NCI-H2107 (cell line): ENCODE measurements around the gene FNDC5.

ENCODE experiments used
- DNase-seq: peaks from one replicate; lab custom pipeline; 2025; lab: John Stamatoyannopoulos, UW

Gene FNDC5

GRCh38 chr1:32897082-32898049 lies 26.7 kb upstream of the FNDC5 start:
- no peak for DNase-seq

GRCh38 chr1:32896451-32896850 lies 25.7 kb upstream of the FNDC5 start:
- no peak for DNase-seq

GRCh38 chr1:32895325-32896215 lies 24.9 kb upstream of the FNDC5 start:
- no peak for DNase-seq

- DNase-seq: no peak
Measured at GRCh38 chr1:32894681-32895080, 24.0 kb upstream of the FNDC5 start.

- no peak for DNase-seq
Measured at GRCh38 chr1:32894019-32894600, 23.4 kb upstream of the FNDC5 start.

- DNase-seq: no peak
Measured at GRCh38 chr1:32893198-32894018, 22.7 kb upstream of the FNDC5 start.

GRCh38 chr1:32892368-32893197 lies 21.9 kb upstream of the FNDC5 start:
- no peak for DNase-seq

- DNase-seq: no peak
Measured at GRCh38 chr1:32891630-32892029, 20.9 kb upstream of the FNDC5 start.

- DNase-seq: no peak
Measured at GRCh38 chr1:32891241-32891570, 20.5 kb upstream of the FNDC5 start.

GRCh38 chr1:32890516-32891240 lies 20.0 kb upstream of the FNDC5 start:
- no peak for DNase-seq

- no peak for DNase-seq
Measured at GRCh38 chr1:32889731-32890278, 19.1 kb upstream of the FNDC5 start.

GRCh38 chr1:32888677-32889420 lies 18.1 kb upstream of the FNDC5 start:
- no peak for DNase-seq

GRCh38 chr1:32888134-32888533 lies 17.4 kb upstream of the FNDC5 start:
- DNase-seq: no peak

GRCh38 chr1:32887623-32888022 lies 16.9 kb upstream of the FNDC5 start:
- DNase-seq: no peak

- no peak for DNase-seq
Measured at GRCh38 chr1:32886828-32887414, 16.2 kb upstream of the FNDC5 start.

- DNase-seq: no peak
Measured at GRCh38 chr1:32886004-32886827, 15.5 kb upstream of the FNDC5 start, which contains the start of gene HPCA. Gene HPCA (plus strand): TSS chr1:32886491. CDS start chr1:32888899, 2,408 bp downstream.

- DNase-seq: no peak
Measured at GRCh38 chr1:32885676-32886003, 14.9 kb upstream of the FNDC5 start.

GRCh38 chr1:32884726-32885125 lies 14.0 kb upstream of the FNDC5 start:
- DNase-seq: no peak
